ENCODE data around the gene CNGA3.

DNA sequence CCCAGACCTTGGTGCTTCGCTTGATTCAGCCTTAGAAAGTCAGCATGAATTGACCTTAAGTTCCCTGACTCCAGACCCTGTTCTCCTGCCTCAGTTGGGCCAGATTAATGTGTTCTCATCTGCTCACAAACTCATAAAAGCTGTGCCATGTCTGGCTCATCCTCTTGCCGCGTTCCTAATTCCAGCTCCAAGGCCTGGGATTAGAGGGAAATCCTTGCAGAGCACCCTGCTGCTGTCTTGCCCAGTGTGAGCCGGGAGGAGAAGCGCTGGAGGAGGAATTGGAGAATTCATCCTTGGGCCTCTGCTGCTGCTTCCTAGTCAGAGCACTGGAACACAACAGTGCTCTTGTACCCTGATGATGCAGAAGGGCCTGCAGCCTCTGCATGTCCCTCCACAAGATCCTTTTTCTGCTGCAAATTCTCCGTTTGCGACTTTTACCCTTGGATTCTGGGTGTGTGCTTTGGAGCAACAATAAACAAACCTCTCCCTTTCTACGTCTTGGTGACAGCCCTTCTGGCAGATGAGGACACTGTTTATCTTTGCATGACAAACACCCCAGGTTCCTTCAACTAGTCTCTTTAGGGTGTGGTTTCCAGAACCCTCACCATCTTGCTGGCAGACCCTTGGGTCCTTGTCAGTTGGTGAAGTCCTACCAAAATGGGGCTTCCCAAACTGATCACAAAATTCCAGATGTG lies 46.9 kb upstream of the CNGA3 start:
- TF ChIP-seq, protein P1, sequence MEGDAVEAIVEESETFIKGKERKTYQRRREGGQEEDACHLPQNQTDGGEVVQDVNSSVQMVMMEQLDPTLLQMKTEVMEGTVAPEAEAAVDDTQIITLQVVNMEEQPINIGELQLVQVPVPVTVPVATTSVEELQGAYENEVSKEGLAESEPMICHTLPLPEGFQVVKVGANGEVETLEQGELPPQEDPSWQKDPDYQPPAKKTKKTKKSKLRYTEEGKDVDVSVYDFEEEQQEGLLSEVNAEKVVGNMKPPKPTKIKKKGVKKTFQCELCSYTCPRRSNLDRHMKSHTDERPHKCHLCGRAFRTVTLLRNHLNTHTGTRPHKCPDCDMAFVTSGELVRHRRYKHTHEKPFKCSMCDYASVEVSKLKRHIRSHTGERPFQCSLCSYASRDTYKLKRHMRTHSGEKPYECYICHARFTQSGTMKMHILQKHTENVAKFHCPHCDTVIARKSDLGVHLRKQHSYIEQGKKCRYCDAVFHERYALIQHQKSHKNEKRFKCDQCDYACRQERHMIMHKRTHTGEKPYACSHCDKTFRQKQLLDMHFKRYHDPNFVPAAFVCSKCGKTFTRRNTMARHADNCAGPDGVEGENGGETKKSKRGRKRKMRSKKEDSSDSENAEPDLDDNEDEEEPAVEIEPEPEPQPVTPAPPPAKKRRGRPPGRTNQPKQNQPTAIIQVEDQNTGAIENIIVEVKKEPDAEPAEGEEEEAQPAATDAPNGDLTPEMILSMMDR (IDR thresholded peaks at IDR 0.05), result no peak
- TF ChIP-seq POLR2A (IDR thresholded peaks at IDR 0.05), result no peak
